ENCODE data around the gene TDRD15. TPM values are rescaled to one million over a fixed set of nuclear protein-coding genes. Genes with fewer than 3 reads are reported as not detected.

TDRD15 gene
- polyA plus RNA-seq, 1 experiment = not detected

DNA sequence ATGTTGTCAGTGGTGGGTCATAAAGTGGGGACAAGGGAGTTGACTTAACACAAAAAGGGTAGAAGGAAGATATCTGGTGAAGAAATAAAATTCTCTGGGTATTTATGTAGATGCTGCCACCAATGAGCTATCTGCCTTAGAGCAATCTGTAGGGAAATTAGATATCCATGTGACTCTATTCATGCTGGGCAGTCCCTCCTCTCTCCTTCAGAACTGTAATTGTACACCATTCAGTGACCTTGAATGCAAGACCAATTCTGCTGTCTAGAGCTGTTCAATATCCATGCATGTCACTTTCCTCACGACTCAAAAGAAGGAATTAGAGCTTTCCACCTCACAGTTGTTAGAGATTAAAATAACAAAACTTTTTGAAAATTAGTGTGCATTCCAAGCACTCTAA, 28.6 kb upstream of the TDRD15 start:
- CTCF ChIA-PET = no interaction called here
- POLR2A ChIA-PET = no interaction called here
- no peak for TF ChIP-seq CTCF (IDR thresholded peaks at IDR 0.05; ENCODE audit: insufficient read depth, low read depth, low read length)

DNA sequence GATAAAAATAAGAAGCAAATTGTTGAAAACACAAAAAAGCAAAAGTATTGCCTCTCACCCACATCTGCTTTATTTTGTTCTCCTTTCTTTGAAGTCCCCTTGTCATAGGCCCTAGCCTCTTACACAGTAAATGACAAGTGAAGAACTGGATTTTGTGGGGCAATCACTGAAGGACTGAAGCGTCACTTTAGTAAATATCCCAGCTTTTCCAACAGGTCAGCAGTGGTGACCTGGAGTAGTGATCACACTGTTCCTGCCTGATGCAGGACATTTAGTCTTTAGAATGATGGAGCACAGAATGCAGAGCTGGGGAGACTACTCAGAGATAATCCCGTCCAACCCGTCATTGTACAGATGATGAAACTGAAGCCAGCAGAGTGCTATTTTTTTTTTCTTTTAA, 28.1 kb upstream of the TDRD15 start:
- Histone ChIP-seq H3K36me3 (ENCODE audit: control insufficient read depth, insufficient read depth, low read length) (no peaks in the 10 kb centered on the region), H3K4me3 (ENCODE audit: low read depth, low read length) (no peak overlapping the region), H3K27me3 (ENCODE audit: control insufficient read depth, insufficient read depth, low read length) (no peaks in the 10 kb centered on the region)
- ChIA-PET CTCF (no interaction called here), POLR2A (no interaction called here)
- TF ChIP-seq CTCF (IDR thresholded peaks at IDR 0.05; ENCODE audit: insufficient read depth, low read depth, low read length) = no peak
- DNase-seq (ENCODE audit: low read depth) = no peak

More for the DNA sequence above, 28.6 kb upstream of the TDRD15 start:
- Histone ChIP-seq H3K27me3 (ENCODE audit: control insufficient read depth, insufficient read depth, low read length) (no peaks in the 10 kb centered on the region), H3K4me3 (ENCODE audit: low read depth, low read length) (no peak overlapping the region), H3K36me3 (ENCODE audit: control insufficient read depth, insufficient read depth, low read length) (no peaks in the 10 kb centered on the region)
- no peak for DNase-seq (ENCODE audit: low read depth)

- ChIA-PET POLR2A (no interaction called here), CTCF (no interaction called here)
- DNase-seq (ENCODE audit: low read depth) = no peak
- Histone ChIP-seq H3K27me3 (ENCODE audit: control insufficient read depth, insufficient read depth, low read length) (no peaks in the 10 kb centered on the region), H3K36me3 (ENCODE audit: control insufficient read depth, insufficient read depth, low read length) (no peaks in the 10 kb centered on the region), H3K4me3 (ENCODE audit: low read depth, low read length) (no peak overlapping the region)
- no peak for TF ChIP-seq CTCF (IDR thresholded peaks at IDR 0.05; ENCODE audit: insufficient read depth, low read depth, low read length)
Observed at GRCh38 chr2:21096458-21096857, 27.3 kb upstream of the TDRD15 start.

DNA sequence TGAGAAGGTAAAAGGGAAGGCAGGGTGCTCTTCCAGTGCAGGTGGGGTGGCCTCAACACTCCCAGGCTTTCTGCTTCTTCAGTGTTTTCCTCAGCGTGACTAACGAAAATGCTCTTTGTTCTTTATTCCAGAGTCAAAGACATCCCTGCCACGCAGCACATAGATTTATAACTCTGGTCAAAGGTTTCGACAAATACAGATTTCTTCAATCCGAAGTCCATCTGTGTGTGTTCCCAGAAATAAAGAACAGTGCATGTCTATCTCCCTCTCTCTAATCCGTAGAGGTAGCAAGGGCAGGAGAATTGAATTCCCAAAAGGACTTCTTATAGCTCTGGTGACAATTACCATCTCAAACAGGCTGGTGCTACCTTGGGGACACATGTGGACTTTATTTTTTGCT, 26.4 kb upstream of the TDRD15 start:
- TF ChIP-seq CTCF (IDR thresholded peaks at IDR 0.05; ENCODE audit: insufficient read depth, low read depth, low read length) = no peak
- Histone ChIP-seq H3K4me3 (ENCODE audit: low read depth, low read length) (no peak overlapping the region), H3K36me3 (ENCODE audit: control insufficient read depth, insufficient read depth, low read length) (no peaks in the 10 kb centered on the region), H3K27me3 (ENCODE audit: control insufficient read depth, insufficient read depth, low read length) (no peaks in the 10 kb centered on the region)
- ChIA-PET CTCF (no interaction called here), POLR2A (no interaction called here)
- no peak for DNase-seq (ENCODE audit: low read depth)

- TF ChIP-seq CTCF (IDR thresholded peaks at IDR 0.05; ENCODE audit: insufficient read depth, low read depth, low read length) = no peak
- no peak for DNase-seq (ENCODE audit: low read depth)
- no peak overlapping the region for H3K4me3 ChIP-seq (ENCODE audit: low read depth, low read length)
- no peaks in the 10 kb centered on the region for H3K36me3 ChIP-seq (ENCODE audit: control insufficient read depth, insufficient read depth, low read length)
- POLR2A ChIA-PET = no interaction called here
- H3K27me3 ChIP-seq (ENCODE audit: control insufficient read depth, insufficient read depth, low read length) = no peaks in the 10 kb centered on the region
- CTCF ChIA-PET = interaction anchor here (0.9 kb wide), 1 partner anchor 19 kb away, joined by 3 read pairs; no protein-coding TSS in a partner anchor
Observed at GRCh38 chr2:21098294-21098693, 25.5 kb upstream of the TDRD15 start.
